Panc1 (cell line): ENCODE results near the gene IFI6. TPM values are rescaled to one million over a fixed set of nuclear protein-coding genes. Genes with fewer than 3 reads are reported as not detected.
A peak's percentile ranks its signal among the peaks of the same experiment; 100 is the strongest.

Experiments
- ATAC-seq: fragments of 200-7000 bp; cut with Tn5 transposase; 2 replicates; pipeline ENCODE4 v1.9.1; 2020; ENCODE audit warnings: mild to moderate bottlenecking, moderate library complexity
- BruUV-seq: library from RNA; stranded (reverse); fragments of 400-500 nt; replicated peaks from 2 replicates; lab custom pipeline; 2021; lab: Mats Ljungman, UMichigan
- CTCF ChIA-PET: fragments of 300-600 bp; sonication (Branson Sonifier 250); formaldehyde crosslinking; loops from one replicate; lab custom pipeline; 2022; ENCODE audit warnings: antibody characterized with exemption; lab: Charles Lee
- POLR2A ChIA-PET: fragments of 300-600 bp; sonication (Branson Sonifier 250); formaldehyde crosslinking; loops from one replicate; lab custom pipeline; 2022; ENCODE audit warnings: antibody characterized with exemption; lab: Charles Lee
- DNase-seq: peaks from one replicate; pipeline ENCODE4 v3.0.0-alpha.2; 2010; ENCODE audit warnings: low read depth, low spot score
- H3K27ac ChIP-seq: 2 replicates; pipeline ENCODE4 v1.5.1; 2011; ENCODE audit warnings: mild to moderate bottlenecking, low read length, inconsistent platforms
- H3K27me3 ChIP-seq: fragments of 200-500 bp; sonication (Bioruptor generic); 2 replicates; pipeline ENCODE4 v1.6.0; 2014; ENCODE audit warnings: low read length, inconsistent platforms; ENCODE audit not compliant: control insufficient read depth, insufficient read depth
- H3K36me3 ChIP-seq: fragments of 200-500 bp; sonication (Bioruptor generic); 2 replicates; pipeline ENCODE4 v1.5.1; 2014; ENCODE audit warnings: inconsistent platforms, mild to moderate bottlenecking, low read length, moderate library complexity; ENCODE audit not compliant: control insufficient read depth, insufficient read depth
- H3K4me1 ChIP-seq: 2 replicates; pipeline ENCODE4 v1.5.1; 2011; ENCODE audit warnings: inconsistent platforms, mild to moderate bottlenecking, low read length, moderate library complexity; ENCODE audit not compliant: control insufficient read depth, insufficient read depth
- H3K4me3 ChIP-seq, 2 experiments: 2 replicates each; pipeline ENCODE4 v1.5.1; 2011 to 2012; ENCODE audit warnings: low read depth in 2 of 2, low read length in 2 of 2, mild to moderate bottlenecking in 2 of 2, inconsistent platforms in 1 of 2, moderate library complexity in 1 of 2
- H3K9me3 ChIP-seq: fragments of 200-500 bp; sonication (Bioruptor generic); 2 replicates; pipeline ENCODE4 v1.5.1; 2014; ENCODE audit warnings: low read depth, mild to moderate bottlenecking, inconsistent platforms, low read length, moderate library complexity; ENCODE audit not compliant: control insufficient read depth, insufficient read depth
- POLR2AphosphoS5 ChIP-seq: IDR thresholded peaks from 2 replicates; pipeline ENCODE4 v1.6.1; 2012; ENCODE audit warnings: mild to moderate bottlenecking, low read depth, low read length, moderate library complexity
- SIN3A ChIP-seq: IDR thresholded peaks from 2 replicates; pipeline ENCODE4 v1.6.1; 2012; ENCODE audit warnings: low read depth, mild to moderate bottlenecking, low read length, moderate library complexity, borderline replicate concordance; ENCODE audit not compliant: insufficient read depth
- TCF7L2 ChIP-seq: IDR thresholded peaks from 2 replicates; pipeline ENCODE4 v1.6.1; 2011; ENCODE audit warnings: mild to moderate bottlenecking, low read depth, low read length, inconsistent platforms
- in situ Hi-C: cut with HindIII; loops from 2 replicates; pipeline ENCODE4 v1.10.0; 2016; ENCODE audit warnings: low sequenced_read_pairs, low pct_unique_long_range_greater_than_20kb
- intact Hi-C: fragments of 100-400 bp; cut with micrococcal nuclease; formaldehyde crosslinking; loops from one replicate; pipeline ENCODE4 v1.10.0; 2022; ENCODE audit not compliant: unreplicated experiment
- total RNA-seq: library from RNA; stranded (reverse); gene quantifications from one replicate; pipeline ENCODE4 v1.2.1, GENCODE V29; 2021; ENCODE audit not compliant: unreplicated experiment
- TF ChIP-seq, protein P1 (sequence below): fragments of 450-650 bp; IDR thresholded peaks from 2 replicates; pipeline ENCODE4 v1.5.1; 2017; ENCODE audit warnings: mild to moderate bottlenecking
- TF ChIP-seq, protein P2 (sequence below), 2 experiments: IDR thresholded peaks; 2 replicates each; pipeline ENCODE4 v1.6.1; 2011 to 2012; ENCODE audit warnings: low read depth in 2 of 2, control low read depth in 1 of 2, low read length in 1 of 2, mild to moderate bottlenecking in 1 of 2, moderate library complexity in 1 of 2; ENCODE audit not compliant: insufficient read depth in 1 of 2

Gene IFI6
- total RNA-seq, 1 experiment from 2014 or later = 39.1 TPM

DNA sequence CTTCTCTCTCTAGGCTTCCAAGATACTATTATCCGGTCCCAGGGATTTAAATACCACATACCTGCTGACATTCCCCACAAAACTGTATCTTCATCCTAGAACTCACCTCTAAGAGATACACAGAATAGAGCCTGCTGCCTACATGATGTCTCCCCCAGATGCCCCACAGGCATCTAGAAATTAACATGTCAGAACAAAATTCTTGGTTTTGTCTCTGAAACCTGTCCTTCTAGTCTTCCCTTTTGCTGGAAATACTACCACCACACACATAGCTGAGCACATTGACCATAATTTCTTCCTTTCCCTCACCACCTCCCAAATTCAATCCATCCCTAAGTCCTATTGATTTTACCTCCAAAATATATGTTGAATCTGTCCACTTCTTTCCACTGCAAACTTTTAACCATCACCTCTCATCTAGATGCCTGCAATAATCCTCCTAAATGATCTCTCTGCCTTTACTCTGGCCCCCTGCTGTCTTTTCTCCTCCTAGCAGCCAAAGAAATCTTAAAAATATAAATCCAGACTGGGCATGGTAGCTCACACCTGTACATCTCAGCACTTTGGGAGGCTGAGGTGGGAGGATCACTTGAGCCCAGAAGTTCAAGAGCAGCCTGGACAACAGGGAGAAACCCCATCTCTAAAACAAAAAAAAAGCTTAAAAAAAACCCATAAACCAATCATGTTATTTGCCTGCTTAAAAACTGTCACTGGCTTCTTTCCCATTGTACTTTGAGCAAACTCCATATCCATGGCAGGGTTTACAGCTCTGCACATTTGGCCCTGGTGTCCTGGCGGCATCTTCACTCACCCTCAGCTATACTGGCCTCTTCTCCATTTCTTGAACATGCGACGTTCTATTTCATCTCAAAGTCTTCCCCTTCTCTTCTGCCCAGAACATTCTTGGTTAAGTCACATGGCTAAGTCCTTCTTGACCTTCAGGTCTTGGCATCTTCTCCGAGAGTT is 47.6 kb upstream of the IFI6 start:
- H3K36me3 ChIP-seq = no peaks in the 10 kb centered on the region
- no TSS peak for BruUV-seq
- ATAC-seq (peak; percentile 71; the same call in 1 of the 2 replicates), DNase-seq (no peak)
- H3K4me3 ChIP-seq = no peak overlapping the region
- intact Hi-C loops = no loop called here
- H3K27me3 ChIP-seq = peaks cover 3% of the 10 kb centered on the region; the same call in 1 of the 2 replicates
- no peaks in the 10 kb centered on the region for H3K9me3 ChIP-seq
- CTCF ChIA-PET = interaction anchor here (1.3 to 1.4 kb wide), 2 partner anchors 50 to 53 kb away, joined by 4 read pairs; partner anchors contain the start of gene STX12
- H3K27ac ChIP-seq = no peak overlapping the region
- H3K4me1 ChIP-seq = no peaks in the 10 kb centered on the region
- POLR2A ChIA-PET = interaction anchor here (0.7 to 1.1 kb wide), 3 partner anchors 14 to 1414 kb away, joined by 3 to 6 read pairs (median 3); no protein-coding TSS in a partner anchor
- TF ChIP-seq, protein P1, sequence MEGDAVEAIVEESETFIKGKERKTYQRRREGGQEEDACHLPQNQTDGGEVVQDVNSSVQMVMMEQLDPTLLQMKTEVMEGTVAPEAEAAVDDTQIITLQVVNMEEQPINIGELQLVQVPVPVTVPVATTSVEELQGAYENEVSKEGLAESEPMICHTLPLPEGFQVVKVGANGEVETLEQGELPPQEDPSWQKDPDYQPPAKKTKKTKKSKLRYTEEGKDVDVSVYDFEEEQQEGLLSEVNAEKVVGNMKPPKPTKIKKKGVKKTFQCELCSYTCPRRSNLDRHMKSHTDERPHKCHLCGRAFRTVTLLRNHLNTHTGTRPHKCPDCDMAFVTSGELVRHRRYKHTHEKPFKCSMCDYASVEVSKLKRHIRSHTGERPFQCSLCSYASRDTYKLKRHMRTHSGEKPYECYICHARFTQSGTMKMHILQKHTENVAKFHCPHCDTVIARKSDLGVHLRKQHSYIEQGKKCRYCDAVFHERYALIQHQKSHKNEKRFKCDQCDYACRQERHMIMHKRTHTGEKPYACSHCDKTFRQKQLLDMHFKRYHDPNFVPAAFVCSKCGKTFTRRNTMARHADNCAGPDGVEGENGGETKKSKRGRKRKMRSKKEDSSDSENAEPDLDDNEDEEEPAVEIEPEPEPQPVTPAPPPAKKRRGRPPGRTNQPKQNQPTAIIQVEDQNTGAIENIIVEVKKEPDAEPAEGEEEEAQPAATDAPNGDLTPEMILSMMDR = no peak; the same call in 1 of the 2 replicates
- TF ChIP-seq, protein P2, sequence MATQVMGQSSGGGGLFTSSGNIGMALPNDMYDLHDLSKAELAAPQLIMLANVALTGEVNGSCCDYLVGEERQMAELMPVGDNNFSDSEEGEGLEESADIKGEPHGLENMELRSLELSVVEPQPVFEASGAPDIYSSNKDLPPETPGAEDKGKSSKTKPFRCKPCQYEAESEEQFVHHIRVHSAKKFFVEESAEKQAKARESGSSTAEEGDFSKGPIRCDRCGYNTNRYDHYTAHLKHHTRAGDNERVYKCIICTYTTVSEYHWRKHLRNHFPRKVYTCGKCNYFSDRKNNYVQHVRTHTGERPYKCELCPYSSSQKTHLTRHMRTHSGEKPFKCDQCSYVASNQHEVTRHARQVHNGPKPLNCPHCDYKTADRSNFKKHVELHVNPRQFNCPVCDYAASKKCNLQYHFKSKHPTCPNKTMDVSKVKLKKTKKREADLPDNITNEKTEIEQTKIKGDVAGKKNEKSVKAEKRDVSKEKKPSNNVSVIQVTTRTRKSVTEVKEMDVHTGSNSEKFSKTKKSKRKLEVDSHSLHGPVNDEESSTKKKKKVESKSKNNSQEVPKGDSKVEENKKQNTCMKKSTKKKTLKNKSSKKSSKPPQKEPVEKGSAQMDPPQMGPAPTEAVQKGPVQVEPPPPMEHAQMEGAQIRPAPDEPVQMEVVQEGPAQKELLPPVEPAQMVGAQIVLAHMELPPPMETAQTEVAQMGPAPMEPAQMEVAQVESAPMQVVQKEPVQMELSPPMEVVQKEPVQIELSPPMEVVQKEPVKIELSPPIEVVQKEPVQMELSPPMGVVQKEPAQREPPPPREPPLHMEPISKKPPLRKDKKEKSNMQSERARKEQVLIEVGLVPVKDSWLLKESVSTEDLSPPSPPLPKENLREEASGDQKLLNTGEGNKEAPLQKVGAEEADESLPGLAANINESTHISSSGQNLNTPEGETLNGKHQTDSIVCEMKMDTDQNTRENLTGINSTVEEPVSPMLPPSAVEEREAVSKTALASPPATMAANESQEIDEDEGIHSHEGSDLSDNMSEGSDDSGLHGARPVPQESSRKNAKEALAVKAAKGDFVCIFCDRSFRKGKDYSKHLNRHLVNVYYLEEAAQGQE (IDR thresholded peaks at IDR 0.05; ENCODE audit: insufficient read depth in 1 of 2, low read depth in 2 of 2, low read length in 1 of 2) = no peak
- TF ChIP-seq SIN3A (no peak), POLR2AphosphoS5 (no peak), TCF7L2 (no peak)
- in situ Hi-C loops = no loop called here

DNA sequence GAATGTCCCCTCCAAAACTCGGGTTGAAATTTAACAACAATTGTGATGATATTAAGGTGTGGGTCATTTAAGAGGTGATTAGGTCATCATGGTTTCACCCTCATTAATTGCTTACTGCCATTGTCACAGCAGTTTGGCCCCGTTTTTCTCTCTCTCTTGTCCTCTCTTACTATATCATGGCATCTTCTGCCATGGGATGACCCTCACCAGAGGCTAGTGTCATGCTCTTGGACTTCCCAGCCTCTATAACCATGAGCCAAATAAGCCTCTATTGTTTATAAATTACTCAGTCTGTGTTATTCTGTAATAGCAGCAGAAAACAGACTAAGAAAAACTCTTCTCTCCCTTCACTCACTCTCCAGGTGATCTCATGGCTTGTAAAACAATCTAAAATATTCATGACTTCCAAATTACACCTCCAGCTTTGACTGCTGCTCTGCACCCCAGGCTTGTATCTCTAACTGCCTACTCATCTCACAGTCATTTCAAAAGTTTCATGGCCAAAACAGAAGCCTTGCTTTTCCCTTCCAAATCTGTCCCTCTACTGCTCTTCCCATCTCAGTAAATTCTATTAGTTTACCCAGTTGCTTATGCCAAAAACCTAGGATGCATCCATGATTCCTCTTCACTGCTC is 44.4 kb upstream of the IFI6 start:
- CTCF ChIA-PET = no interaction called here

More for the DNA sequence above, 44.4 kb upstream of the IFI6 start:
- intact Hi-C loops (no loop called here), in situ Hi-C loops (no loop called here)
- no peak overlapping the region for H3K4me3 ChIP-seq
- no peaks in the 10 kb centered on the region for H3K9me3 ChIP-seq
- TF ChIP-seq, protein P1 = no peak
- TF ChIP-seq, protein P2 (IDR thresholded peaks at IDR 0.05; ENCODE audit: insufficient read depth in 1 of 2, low read depth in 2 of 2, low read length in 1 of 2) = no peak
- TF ChIP-seq SIN3A = no peak
- TF ChIP-seq TCF7L2 = no peak
- TF ChIP-seq POLR2AphosphoS5 = no peak
- DNase-seq (no peak), ATAC-seq (no peak)
- POLR2A ChIA-PET = no interaction called here
- no peaks in the 10 kb centered on the region for H3K4me1 ChIP-seq
- no TSS peak for BruUV-seq
- peaks cover 3% of the 10 kb centered on the region; the same call in 1 of the 2 replicates for H3K27me3 ChIP-seq
- no peak overlapping the region for H3K27ac ChIP-seq
- no peaks in the 10 kb centered on the region for H3K36me3 ChIP-seq
